OCI-LY3 (cell line): ENCODE measurements around the gene MYH6.

ENCODE experiments used
- H2AFZ ChIP-seq: fragments of 200-600, 300-600 bp; shearing (Covaris generic); 2 replicates; pipeline ENCODE4 v1.6.0; 2014; ENCODE audit warnings: antibody characterized with exemption, low read depth, low read length
- H3K27ac ChIP-seq: fragments of 200-600, 300-600 bp; sonication (generic); 2 replicates; pipeline ENCODE4 v1.5.1; 2014; ENCODE audit warnings: mild to moderate bottlenecking, low read length, moderate library complexity, mixed read lengths
- H3K27me3 ChIP-seq: fragments of 200-600, 300-600 bp; sonication (generic); 2 replicates; pipeline ENCODE4 v1.6.1; 2014; ENCODE audit warnings: low read depth, low read length, mixed read lengths
- H3K36me3 ChIP-seq: fragments of 200-600, 300-600 bp; sonication (generic); replicated peaks from 2 replicates; pipeline ENCODE3; 2014; ENCODE audit warnings: low read depth, low read length, mixed read lengths
- H3K4me1 ChIP-seq: fragments of 300-600, 200-600 bp; sonication (generic); 2 replicates; pipeline ENCODE4 v1.6.1; 2014; ENCODE audit warnings: low read length, mixed read lengths
- H3K4me2 ChIP-seq: fragments of 200-600, 300-600 bp; sonication (generic); 2 replicates; pipeline ENCODE4 v1.6.1; 2014; ENCODE audit warnings: low read length, mixed read lengths
- H3K4me3 ChIP-seq: fragments of 300-600, 200-600 bp; sonication (generic); 2 replicates; pipeline ENCODE4 v1.5.1; 2014; ENCODE audit warnings: antibody characterized with exemption, mild to moderate bottlenecking, low read length, moderate library complexity
- H3K79me2 ChIP-seq: fragments of 300-600, 200-600 bp; shearing (Covaris generic); 2 replicates; pipeline ENCODE4 v1.6.1; 2014; ENCODE audit warnings: mild to moderate bottlenecking, low read length, mixed read lengths
- H3K9ac ChIP-seq: fragments of 300-600, 200-600 bp; shearing (Covaris generic); 2 replicates; pipeline ENCODE4 v1.6.0; 2014; ENCODE audit warnings: mild to moderate bottlenecking, low read length, moderate library complexity
- H3K9me3 ChIP-seq: fragments of 200-600, 300-600 bp; shearing (Covaris generic); 2 replicates; pipeline ENCODE4 v1.6.1; 2014; ENCODE audit warnings: low read length, mixed read lengths; ENCODE audit not compliant: insufficient read depth
- H4K20me1 ChIP-seq: fragments of 200-600, 300-600 bp; sonication (generic); 2 replicates; pipeline ENCODE4 v1.6.1; 2016; ENCODE audit warnings: low read length, mixed read lengths; ENCODE audit not compliant: insufficient read depth
- EZH2phosphoT487 ChIP-seq: fragments of 200-600 bp; shearing (Covaris generic); IDR thresholded peaks from 2 replicates; pipeline ENCODE4 v1.6.1; 2018; ENCODE audit warnings: antibody characterized with exemption, mixed run types, low read depth
- TF ChIP-seq, protein P1 (sequence below): fragments of 200-600, 300-600 bp; sonication (generic); IDR thresholded peaks from 2 replicates; pipeline ENCODE4 v1.5.1; 2014; ENCODE audit warnings: antibody characterized with exemption, low read length, low read depth

MYH6 gene

DNA sequence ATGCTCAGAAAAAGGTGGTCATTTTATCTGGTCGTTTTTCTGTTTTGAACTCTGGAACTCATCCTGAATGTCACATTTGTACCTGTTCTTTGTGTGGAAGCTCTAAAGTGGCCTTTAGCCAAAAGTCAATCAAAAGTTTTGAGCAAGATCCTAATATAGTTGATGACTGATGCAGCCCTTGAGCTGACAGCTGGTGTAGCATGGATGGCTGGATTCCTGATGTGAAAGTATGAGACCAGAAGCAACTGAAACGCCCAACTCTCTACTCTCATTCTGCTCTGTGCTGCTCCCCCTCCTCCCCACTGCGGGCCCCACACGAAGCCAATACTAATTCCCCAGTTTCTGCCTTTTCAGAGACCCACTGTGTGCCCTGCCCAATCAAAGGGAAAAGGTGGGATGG lies 37.7 kb upstream of the MYH6 start:
- H2AFZ ChIP-seq: no peak overlapping the region
- no peak overlapping the region for H3K9ac ChIP-seq
- no peaks in the 10 kb centered on the region for H3K36me3 ChIP-seq
- H3K4me2 ChIP-seq: no peak overlapping the region
- H3K27ac ChIP-seq: no peak overlapping the region
- no peak for TF ChIP-seq EZH2phosphoT487
- TF ChIP-seq, protein P1, sequence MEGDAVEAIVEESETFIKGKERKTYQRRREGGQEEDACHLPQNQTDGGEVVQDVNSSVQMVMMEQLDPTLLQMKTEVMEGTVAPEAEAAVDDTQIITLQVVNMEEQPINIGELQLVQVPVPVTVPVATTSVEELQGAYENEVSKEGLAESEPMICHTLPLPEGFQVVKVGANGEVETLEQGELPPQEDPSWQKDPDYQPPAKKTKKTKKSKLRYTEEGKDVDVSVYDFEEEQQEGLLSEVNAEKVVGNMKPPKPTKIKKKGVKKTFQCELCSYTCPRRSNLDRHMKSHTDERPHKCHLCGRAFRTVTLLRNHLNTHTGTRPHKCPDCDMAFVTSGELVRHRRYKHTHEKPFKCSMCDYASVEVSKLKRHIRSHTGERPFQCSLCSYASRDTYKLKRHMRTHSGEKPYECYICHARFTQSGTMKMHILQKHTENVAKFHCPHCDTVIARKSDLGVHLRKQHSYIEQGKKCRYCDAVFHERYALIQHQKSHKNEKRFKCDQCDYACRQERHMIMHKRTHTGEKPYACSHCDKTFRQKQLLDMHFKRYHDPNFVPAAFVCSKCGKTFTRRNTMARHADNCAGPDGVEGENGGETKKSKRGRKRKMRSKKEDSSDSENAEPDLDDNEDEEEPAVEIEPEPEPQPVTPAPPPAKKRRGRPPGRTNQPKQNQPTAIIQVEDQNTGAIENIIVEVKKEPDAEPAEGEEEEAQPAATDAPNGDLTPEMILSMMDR: no peak
- peaks cover 4% of the 10 kb centered on the region; the same call in 1 of the 2 replicates for H3K4me1 ChIP-seq
- H3K9me3 ChIP-seq: no peaks in the 10 kb centered on the region
- no peaks in the 10 kb centered on the region for H4K20me1 ChIP-seq
- no peak overlapping the region for H3K4me3 ChIP-seq
- no peaks in the 10 kb centered on the region for H3K27me3 ChIP-seq
- no peaks in the 10 kb centered on the region for H3K79me2 ChIP-seq

GRCh38 chr14:23444314-23444713 lies 36.2 kb upstream of the MYH6 start:
- TF ChIP-seq, protein P1: no peak
- no peak for TF ChIP-seq EZH2phosphoT487
- H2AFZ ChIP-seq: no peak overlapping the region

GRCh38 chr14:23443881-23444280 lies 35.8 kb upstream of the MYH6 start:
- no peaks in the 10 kb centered on the region for H4K20me1 ChIP-seq
- H3K4me1 ChIP-seq: peaks cover 4% of the 10 kb centered on the region; the same call in 1 of the 2 replicates
- TF ChIP-seq, protein P1: no peak
- TF ChIP-seq EZH2phosphoT487: no peak
- H3K9ac ChIP-seq: no peak overlapping the region
- no peaks in the 10 kb centered on the region for H3K9me3 ChIP-seq
- no peak overlapping the region for H3K4me2 ChIP-seq
- H3K27me3 ChIP-seq: no peaks in the 10 kb centered on the region
- no peaks in the 10 kb centered on the region for H3K79me2 ChIP-seq
- no peak overlapping the region for H3K27ac ChIP-seq
- H3K36me3 ChIP-seq: no peaks in the 10 kb centered on the region
- no peak overlapping the region for H3K4me3 ChIP-seq
- H2AFZ ChIP-seq: no peak overlapping the region

More at GRCh38 chr14:23444314-23444713, 36.2 kb upstream of the MYH6 start:
- Histone ChIP-seq H3K9me3 (no peaks in the 10 kb centered on the region), H3K27me3 (no peaks in the 10 kb centered on the region), H3K4me1 (peaks cover 4% of the 10 kb centered on the region; the same call in 1 of the 2 replicates), H4K20me1 (no peaks in the 10 kb centered on the region), H3K79me2 (no peaks in the 10 kb centered on the region), H3K27ac (no peak overlapping the region), H3K4me3 (no peak overlapping the region), H3K4me2 (no peak overlapping the region), H3K36me3 (no peaks in the 10 kb centered on the region), H3K9ac (no peak overlapping the region)

DNA sequence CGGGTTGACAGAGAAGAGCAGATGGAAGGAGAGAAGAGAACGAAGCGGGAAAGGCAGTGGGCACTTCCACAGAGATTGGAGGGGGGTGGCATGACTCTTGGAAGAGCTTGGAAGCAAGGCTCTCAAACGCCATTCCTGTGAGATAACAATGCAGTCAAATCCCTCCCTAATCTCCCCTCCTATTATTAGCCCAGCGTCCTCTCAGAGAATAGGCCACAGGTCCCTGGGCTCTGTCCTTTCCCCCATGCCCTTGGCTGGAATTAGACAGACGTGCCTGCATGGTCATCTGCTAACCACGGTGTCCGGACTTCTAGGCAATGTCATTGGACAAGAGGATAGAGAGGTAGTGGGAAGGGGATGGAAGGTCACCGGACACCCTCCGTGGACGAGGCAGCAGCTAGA lies 35.3 kb upstream of the MYH6 start:
- Histone ChIP-seq H3K4me2 (no peak overlapping the region), H3K27ac (no peak overlapping the region), H3K9me3 (no peaks in the 10 kb centered on the region), H3K4me1 (no peaks in the 10 kb centered on the region), H2AFZ (no peak overlapping the region), H3K4me3 (no peak overlapping the region), H3K9ac (no peak overlapping the region), H3K27me3 (no peaks in the 10 kb centered on the region), H3K79me2 (no peaks in the 10 kb centered on the region), H3K36me3 (no peaks in the 10 kb centered on the region), H4K20me1 (no peaks in the 10 kb centered on the region)
- no peak for TF ChIP-seq EZH2phosphoT487
- TF ChIP-seq, protein P1: no peak
